GM19397 (cell line): ENCODE measurements around the gene LCN15.
"Not testable (repeated sequence)": the region's sequence is repeated elsewhere in the genome, so short reads cannot be mapped to it uniquely, and the experiment has no call there.

ENCODE experiments used
- ATAC-seq: cut with Tn5 transposase; IDR thresholded peaks from one replicate; pipeline ENCODE4 v1.9.1; 2021; ENCODE audit warnings: mild to moderate bottlenecking, moderate library complexity; ENCODE audit not compliant: unreplicated experiment

Gene LCN15

GRCh38 chr9:136756134-136756438 lies 8.2 kb downstream of the LCN15 start:
- ATAC-seq: no peak

GRCh38 chr9:136755302-136756133 lies 8.8 kb downstream of the LCN15 start:
- ATAC-seq: not testable (repeated sequence)

- ATAC-seq: no peak
Measured at GRCh38 chr9:136754626-136755301, 9.6 kb downstream of the LCN15 start.

GRCh38 chr9:136754059-136754572 lies 10.2 kb downstream of the LCN15 start:
- no peak for ATAC-seq

- no peak for ATAC-seq
Measured at GRCh38 chr9:136753371-136754058, 10.8 kb downstream of the LCN15 start.

GRCh38 chr9:136751814-136752213 lies 12.5 kb downstream of the LCN15 start:
- ATAC-seq: no peak

- no peak for ATAC-seq
Measured at GRCh38 chr9:136751244-136751643, 13.1 kb downstream of the LCN15 start.

- no peak for ATAC-seq
Measured at GRCh38 chr9:136750526-136750925, 13.8 kb downstream of the LCN15 start.

GRCh38 chr9:136748666-136749611 lies 15.4 kb downstream of the LCN15 start:
- no peak for ATAC-seq

GRCh38 chr9:136748201-136748600 lies 16.1 kb downstream of the LCN15 start, which contains the start of gene LCN6:
LCN6 (minus strand) TSS chr9:136748525; CDS start chr9:136748483, 42 bp downstream.
- ATAC-seq: no peak

GRCh38 chr9:136747161-136748060 lies 16.9 kb downstream of the LCN15 start:
- ATAC-seq: no peak

- no peak for ATAC-seq
Measured at GRCh38 chr9:136746621-136747020, 17.7 kb downstream of the LCN15 start.

GRCh38 chr9:136746155-136746490 lies 18.2 kb downstream of the LCN15 start:
- no peak for ATAC-seq

- no peak for ATAC-seq
Measured at GRCh38 chr9:136745389-136746154, 18.7 kb downstream of the LCN15 start.

- ATAC-seq: no peak
Measured at GRCh38 chr9:136744773-136745172, 19.5 kb downstream of the LCN15 start.

GRCh38 chr9:136743639-136744211 lies 20.6 kb downstream of the LCN15 start:
- ATAC-seq: no peak

GRCh38 chr9:136742591-136743391 lies 21.5 kb downstream of the LCN15 start, which contains the start of gene LCN10:
LCN10 (minus strand) TSS chr9:136742940; CDS start chr9:136742903, 37 bp downstream.
- no peak for ATAC-seq
